T-cell (primary cell): ENCODE results near the gene PRIMA1. TPM values are rescaled to one million over a fixed set of nuclear protein-coding genes. Genes with fewer than 3 reads are reported as not detected.
A peak's percentile ranks its signal among the peaks of the same experiment; 100 is the strongest.

Experiments
- ATAC-seq, 4 experiments: fragments of 200-7000 bp in 3 of 4; fragments of 150-1000 bp in 1 of 4; cut with Tn5 transposase; replicated peaks in 1 of 4; 1 replicate in 3 of 4; 2 replicates in 1 of 4; pipeline ENCODE4 v1.10.0; 2021; ENCODE audit warnings: moderate library complexity in 3 of 4, mild to moderate bottlenecking in 2 of 4, moderate number of reproducible peaks in 1 of 4
- CTCF ChIA-PET, 2 donors: fragments of 300-600 bp; sonication (Branson Sonifier 250); formaldehyde crosslinking; loops; one replicate each; lab custom pipeline; 2022; ENCODE audit warnings: antibody characterized with exemption in 2 of 2; lab: Charles Lee
- POLR2A ChIA-PET, 2 donors: fragments of 300-600 bp; sonication (Branson Sonifier 250); formaldehyde crosslinking; loops; one replicate each; lab custom pipeline; 2022; ENCODE audit warnings: antibody characterized with exemption in 2 of 2; lab: Charles Lee
- DNase-seq, 35 experiments: peaks; one replicate each; pipeline versions ENCODE4 v3.0.0 to v3.0.0-alpha.2; 2013 to 2023
- H3K27ac ChIP-seq: one replicate; pipeline ENCODE4 v1.5.1; 2013; ENCODE audit warnings: low read length
- H3K27me3 ChIP-seq, 2 experiments: replicated peaks in 1 of 2; 1 replicate in 1 of 2; 2 replicates in 1 of 2; pipeline versions ENCODE4 v1.6.1 to v1.7.0; 2013; ENCODE audit warnings: low read length in 1 of 2, mixed read lengths in 1 of 2; ENCODE audit not compliant: control insufficient read depth in 2 of 2, insufficient read depth in 2 of 2; ENCODE audit errors: extremely low read depth in 1 of 2
- H3K36me3 ChIP-seq, 2 donors: 1 replicate in 1 of 2; 2 replicates in 1 of 2; pipeline versions ENCODE4 v1.6.1 to v1.7.0; 2013; ENCODE audit warnings: low read length in 1 of 2; ENCODE audit not compliant: control insufficient read depth in 2 of 2, insufficient read depth in 1 of 2; ENCODE audit errors: extremely low read depth in 1 of 2
- H3K4me1 ChIP-seq, 2 experiments: 1 replicate in 1 of 2; 2 replicates in 1 of 2; pipeline versions ENCODE4 v1.6.1 to v1.7.0; 2013; ENCODE audit warnings: low read length in 2 of 2, mixed read lengths in 1 of 2; ENCODE audit not compliant: insufficient read depth in 2 of 2, control insufficient read depth in 1 of 2; ENCODE audit errors: extremely low read depth in 1 of 2
- H3K4me3 ChIP-seq, 2 donors: 1 replicate in 1 of 2; 2 replicates in 1 of 2; pipeline versions ENCODE4 v1.5.1 to v1.7.0; 2013; ENCODE audit warnings: mild to moderate bottlenecking in 2 of 2, low read length in 1 of 2, moderate library complexity in 1 of 2; ENCODE audit not compliant: control insufficient read depth in 1 of 2; ENCODE audit errors: extremely low read depth in 1 of 2
- H3K9me3 ChIP-seq: 2 replicates; pipeline ENCODE4 v1.7.0; 2013
- H3K27ac Mint-ChIP-seq, 2 donors: one replicate each; pipeline ENCODE4 v1.8.0; 2020 to 2021; ENCODE audit warnings: mild to moderate bottlenecking in 2 of 2, mixed read lengths in 2 of 2
- H3K27me3 Mint-ChIP-seq, 2 donors: one replicate each; pipeline ENCODE4 v1.8.0; 2021 to 2022; ENCODE audit warnings: mixed read lengths in 2 of 2
- H3K36me3 Mint-ChIP-seq: one replicate; pipeline ENCODE4 v1.8.0; 2021; ENCODE audit warnings: mixed read lengths
- H3K4me1 Mint-ChIP-seq, 3 donors: one replicate each; pipeline ENCODE4 v1.8.0; 2020 to 2022; ENCODE audit warnings: mixed read lengths in 3 of 3, mild to moderate bottlenecking in 1 of 3
- H3K4me3 Mint-ChIP-seq, 3 donors: one replicate each; pipeline ENCODE4 v1.8.0; 2020 to 2022; ENCODE audit warnings: mild to moderate bottlenecking in 3 of 3, mixed read lengths in 3 of 3, moderate library complexity in 3 of 3
- H3K9me3 Mint-ChIP-seq, 3 donors: one replicate each; pipeline ENCODE4 v1.8.0; 2020 to 2022; ENCODE audit warnings: mixed read lengths in 3 of 3
- WGBS: methylation state at CpG from one replicate; pipeline ENCODE4 v1.1.5; 2013; ENCODE audit warnings: missing lambda C conversion rate; ENCODE audit not compliant: insufficient coverage; 5-methylcytosine and 5-hydroxymethylcytosine counted together
- total RNA-seq, 35 experiments: library from RNA in 6 of 35; stranded (reverse) in 6 of 35; fragments of 120-200 nt in 1 of 35; gene quantifications; one replicate each; pipeline versions ENCODE4 v1.2.1 to v1.2.4 and lab custom pipeline; 2013 to 2026

The PRIMA1 gene
- total RNA-seq, 5 donors from 2014 or later (not counting 1 experiment from before 2014, with no cell fraction given) = not detected

DNA sequence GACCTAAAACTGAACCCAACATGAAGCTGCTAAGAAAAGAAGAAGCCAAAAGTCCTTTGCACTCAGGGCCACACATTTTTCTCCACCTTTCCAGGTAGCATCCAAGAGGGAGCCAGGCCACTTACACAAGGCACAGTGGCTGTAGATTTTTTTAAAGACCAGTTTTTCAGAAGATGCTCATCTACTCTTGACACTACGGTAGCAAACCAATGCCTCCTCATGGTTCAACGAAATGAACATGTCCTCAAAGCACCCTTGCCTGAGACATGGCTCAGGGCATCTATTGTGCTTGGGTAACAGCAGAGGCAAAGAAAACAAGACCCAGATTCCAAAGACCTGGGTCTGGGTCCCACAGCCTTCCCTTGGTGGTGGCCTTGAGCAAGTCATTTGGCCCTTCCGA, 22.3 kb downstream of the PRIMA1 start:
- H3K9me3 Mint-ChIP-seq = no peaks in the 10 kb centered on the region
- Histone ChIP-seq H3K4me3 (no peak overlapping the region), H3K9me3 (no peaks in the 10 kb centered on the region), H3K36me3 (no peaks in the 10 kb centered on the region), H3K27me3 (peaks cover 0 to 28% of the 10 kb centered on the region in 2 experiments), H3K27ac (no peak overlapping the region), H3K4me1 (no peaks in the 10 kb centered on the region)
- H3K27ac Mint-ChIP-seq = no peak overlapping the region
- H3K4me3 Mint-ChIP-seq = no peak overlapping the region
- POLR2A ChIA-PET = no interaction called here
- peaks cover 18 to 35% of the 10 kb centered on the region in 2 donors for H3K27me3 Mint-ChIP-seq
- CTCF ChIA-PET = no interaction called here
- no peaks in the 10 kb centered on the region for H3K36me3 Mint-ChIP-seq
- ATAC-seq (no peak), DNase-seq (no peak)
- no peaks in the 10 kb centered on the region for H3K4me1 Mint-ChIP-seq
- WGBS = 69% methylated on average over 3 of the region's 3 CpGs

DNA sequence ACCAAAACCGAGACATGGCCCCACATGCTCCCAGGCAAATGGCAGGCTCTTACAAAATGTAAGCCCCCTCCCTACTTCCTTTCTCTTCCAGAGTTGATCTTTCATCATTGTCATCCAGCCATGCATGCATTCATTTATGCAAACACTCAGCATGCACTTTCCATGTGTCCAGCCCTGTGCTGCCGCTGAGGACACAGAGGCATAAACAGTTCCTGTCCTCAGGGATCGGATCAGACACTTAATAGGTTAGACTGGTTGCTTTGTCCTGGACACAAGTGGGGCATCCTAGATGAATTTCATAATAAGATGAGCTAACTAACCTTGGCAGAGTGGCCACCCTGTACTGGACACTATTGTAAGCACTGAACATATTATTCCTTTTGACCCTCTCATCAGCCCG, 23.1 kb downstream of the PRIMA1 start:
- no peak overlapping the region for H3K27ac Mint-ChIP-seq
- Histone ChIP-seq H3K9me3 (no peaks in the 10 kb centered on the region), H3K27ac (no peak overlapping the region), H3K4me1 (no peaks in the 10 kb centered on the region), H3K27me3 (peaks cover 0 to 32% of the 10 kb centered on the region in 2 experiments), H3K4me3 (no peak overlapping the region), H3K36me3 (no peaks in the 10 kb centered on the region)
- DNase-seq (no peak), ATAC-seq (no peak)
- WGBS = 79% methylated on average over 3 of the region's 4 CpGs
- ChIA-PET POLR2A (no interaction called here), CTCF (no interaction called here)
- peaks cover 19 to 37% of the 10 kb centered on the region in 2 donors for H3K27me3 Mint-ChIP-seq
- H3K4me1 Mint-ChIP-seq = no peaks in the 10 kb centered on the region
- no peaks in the 10 kb centered on the region for H3K9me3 Mint-ChIP-seq
- H3K4me3 Mint-ChIP-seq = no peak overlapping the region
- H3K36me3 Mint-ChIP-seq = no peaks in the 10 kb centered on the region

DNA sequence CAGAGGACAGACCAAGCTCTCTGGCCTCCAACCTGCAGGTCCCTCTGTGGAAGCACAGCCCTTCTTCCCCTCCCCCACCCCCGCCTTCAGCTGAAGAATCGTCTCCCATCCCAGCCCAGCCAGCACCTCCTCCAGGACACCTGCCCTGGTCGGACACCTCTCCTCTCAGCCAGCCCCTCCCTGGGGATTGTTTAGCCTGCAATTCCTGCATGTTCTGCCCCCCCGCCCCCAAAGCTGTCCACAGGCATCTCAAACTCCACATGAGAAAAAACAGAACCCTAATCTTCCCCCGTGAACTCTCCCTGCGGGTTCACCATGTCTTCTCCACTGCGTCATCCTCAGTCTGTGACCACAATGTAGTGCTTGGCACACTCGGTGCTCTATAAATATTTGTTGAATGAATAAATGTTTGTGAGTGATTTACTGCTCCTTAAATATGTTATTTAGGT, 24.1 kb downstream of the PRIMA1 start:
- Histone ChIP-seq H3K4me1 (no peaks in the 10 kb centered on the region), H3K27me3 (peaks cover 0 to 35% of the 10 kb centered on the region in 2 experiments), H3K4me3 (no peak overlapping the region), H3K9me3 (no peaks in the 10 kb centered on the region), H3K27ac (no peak overlapping the region), H3K36me3 (no peaks in the 10 kb centered on the region)
- ChIA-PET CTCF (no interaction called here), POLR2A (no interaction called here)
- H3K4me1 Mint-ChIP-seq = no peaks in the 10 kb centered on the region
- H3K4me3 Mint-ChIP-seq = no peak overlapping the region
- H3K9me3 Mint-ChIP-seq = no peaks in the 10 kb centered on the region
- H3K36me3 Mint-ChIP-seq = no peaks in the 10 kb centered on the region
- 53% methylated on average over 4 of the region's 8 CpGs for WGBS
- peaks cover 18 to 35% of the 10 kb centered on the region in 2 donors for H3K27me3 Mint-ChIP-seq
- no peak overlapping the region for H3K27ac Mint-ChIP-seq
- ATAC-seq (no peak), DNase-seq (no peak)

GRCh38 chr14:93759719-93760307, 28.5 kb downstream of the PRIMA1 start:
- no peak overlapping the region for H3K27ac ChIP-seq
- H3K9me3 ChIP-seq = no peaks in the 10 kb centered on the region
- CTCF ChIA-PET = no interaction called here
- ATAC-seq (peak in 1 of 4 experiments; percentile 16), DNase-seq (no peak)
- no peaks in the 10 kb centered on the region for H3K4me1 ChIP-seq
- H3K27me3 Mint-ChIP-seq = peaks cover 14 to 23% of the 10 kb centered on the region in 2 donors
- H3K4me3 ChIP-seq = no peak overlapping the region
- no peak overlapping the region for H3K4me3 Mint-ChIP-seq
- H3K27me3 ChIP-seq = peaks cover 0 to 31% of the 10 kb centered on the region in 2 experiments
- H3K4me1 Mint-ChIP-seq = no peaks in the 10 kb centered on the region
- H3K9me3 Mint-ChIP-seq = no peaks in the 10 kb centered on the region
- no peaks in the 10 kb centered on the region for H3K36me3 Mint-ChIP-seq
- POLR2A ChIA-PET = no interaction called here
- H3K27ac Mint-ChIP-seq = no peak overlapping the region
- WGBS = 7% methylated on average over 14 of the region's 15 CpGs
- no peaks in the 10 kb centered on the region for H3K36me3 ChIP-seq

GRCh38 chr14:93757206-93757605, 31.1 kb downstream of the PRIMA1 start:
- Mint-ChIP-seq H3K36me3 (no peaks in the 10 kb centered on the region), H3K27ac (no peak overlapping the region), H3K4me1 (no peaks in the 10 kb centered on the region), H3K9me3 (no peaks in the 10 kb centered on the region), H3K27me3 (peaks cover 5 to 13% of the 10 kb centered on the region in 2 donors), H3K4me3 (no peak overlapping the region)
- CTCF ChIA-PET = no interaction called here
- ATAC-seq (no peak), DNase-seq (no peak)
- POLR2A ChIA-PET = interaction anchor here in 1 of 2 donors (0.5 kb wide), 1 partner anchor 569 kb away, joined by 3 read pairs; no protein-coding TSS in a partner anchor
- H3K27me3 ChIP-seq = peaks cover 0 to 18% of the 10 kb centered on the region in 2 experiments
- H3K4me3 ChIP-seq = no peak overlapping the region
- no peaks in the 10 kb centered on the region for H3K36me3 ChIP-seq
- H3K9me3 ChIP-seq = no peaks in the 10 kb centered on the region
- H3K27ac ChIP-seq = no peak overlapping the region
- WGBS = 74% methylated on average over 4 of the region's 12 CpGs
- H3K4me1 ChIP-seq = no peaks in the 10 kb centered on the region

DNA sequence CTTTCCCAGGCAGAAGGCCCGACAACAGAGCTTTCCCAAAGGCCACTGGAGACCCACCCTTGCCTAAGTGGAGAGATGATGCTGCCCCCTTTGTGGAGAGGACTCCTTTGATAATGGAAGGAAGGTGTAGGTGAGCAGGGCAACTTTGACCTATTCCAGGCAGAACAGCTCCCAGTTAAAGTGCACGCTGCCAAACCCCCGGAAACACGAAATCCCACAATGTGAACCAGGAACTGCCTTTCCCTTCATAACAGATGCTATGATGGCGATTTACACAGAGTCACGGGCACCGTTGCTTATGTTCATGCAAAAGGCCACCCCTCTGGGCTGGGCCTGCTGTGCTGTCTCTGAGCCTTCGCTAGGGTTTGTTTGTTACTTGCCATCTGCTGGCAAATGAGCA, 34.6 kb downstream of the PRIMA1 start:
- POLR2A ChIA-PET = no interaction called here
- no peaks in the 10 kb centered on the region for H3K36me3 Mint-ChIP-seq

More for the DNA sequence above, 34.6 kb downstream of the PRIMA1 start:
- Histone ChIP-seq H3K4me3 (no peak overlapping the region), H3K4me1 (no peaks in the 10 kb centered on the region), H3K36me3 (no peaks in the 10 kb centered on the region), H3K27ac (no peak overlapping the region), H3K27me3 (peaks cover 0 to 5% of the 10 kb centered on the region in 2 experiments), H3K9me3 (no peaks in the 10 kb centered on the region)
- Mint-ChIP-seq H3K4me3 (no peak overlapping the region), H3K27me3 (no peaks in the 10 kb centered on the region), H3K4me1 (no peaks in the 10 kb centered on the region), H3K9me3 (no peaks in the 10 kb centered on the region), H3K27ac (no peak overlapping the region)
- no peak for DNase-seq
- CTCF ChIA-PET = interaction anchor here in 1 of 2 donors (0.5 kb wide), 1 partner anchor 16 kb away, joined by 10 read pairs; no protein-coding TSS in a partner anchor
- ATAC-seq = no peak
- WGBS = 92% methylated on average over 7 of the region's 8 CpGs
